A673 (cell line): ENCODE results near the gene NGEF. TPM values are rescaled to one million over a fixed set of nuclear protein-coding genes. Genes with fewer than 3 reads are reported as not detected.

Source experiments
- BruUV-seq: library from RNA; stranded (reverse); fragments of 400-500 nt; replicated peaks from 2 replicates; lab custom pipeline; 2021; lab: Mats Ljungman, UMichigan
- CTCF ChIA-PET: fragments of 300-600 bp; sonication (Branson Sonifier 250); formaldehyde crosslinking; loops from one replicate; lab custom pipeline; 2022; ENCODE audit warnings: antibody characterized with exemption; lab: Charles Lee
- POLR2A ChIA-PET: fragments of 300-600 bp; sonication (Branson Sonifier 250); formaldehyde crosslinking; loops from one replicate; lab custom pipeline; 2022; ENCODE audit warnings: antibody characterized with exemption; ENCODE audit not compliant: low non-redundant PET; lab: Charles Lee
- DNase-seq: peaks from one replicate; pipeline ENCODE4 v3.0.0-alpha.2; 2015; ENCODE audit warnings: low spot score
- H3K27ac ChIP-seq: fragments of 200-600 bp; sonication (generic); 2 replicates; pipeline ENCODE4 v1.5.1; 2016; ENCODE audit warnings: mixed run types, low read depth, mild to moderate bottlenecking, mixed read lengths, antibody characterized with exemption, low read length; ENCODE audit not compliant: poor library complexity, severe bottlenecking
- H3K27me3 ChIP-seq: fragments of 200-600 bp; sonication (generic); replicated peaks from 2 replicates; pipeline ENCODE4 v1.6.1; 2017; ENCODE audit warnings: mixed run types, low read depth, mild to moderate bottlenecking, mixed read lengths, antibody characterized with exemption, low read length; ENCODE audit not compliant: insufficient read depth, poor library complexity
- H3K36me3 ChIP-seq: fragments of 200-600 bp; sonication (generic); 2 replicates; pipeline ENCODE4 v1.6.1; 2016; ENCODE audit warnings: mixed run types, mild to moderate bottlenecking, mixed read lengths, antibody characterized with exemption, low read length; ENCODE audit not compliant: insufficient read depth, poor library complexity, severe bottlenecking
- H3K4me1 ChIP-seq: fragments of 200-600 bp; sonication (generic); 2 replicates; pipeline ENCODE4 v1.6.1; 2017; ENCODE audit warnings: mixed run types, mild to moderate bottlenecking, mixed read lengths, antibody characterized with exemption, low read length; ENCODE audit not compliant: insufficient read depth, poor library complexity, severe bottlenecking
- H3K4me3 ChIP-seq: fragments of 200-600 bp; sonication (generic); 2 replicates; pipeline ENCODE4 v1.5.1; 2016; ENCODE audit warnings: low read depth, mixed run types, mild to moderate bottlenecking, mixed read lengths, low read length; ENCODE audit not compliant: poor library complexity, severe bottlenecking
- H3K9me3 ChIP-seq: fragments of 200-600 bp; sonication (generic); 2 replicates; pipeline ENCODE4 v1.6.1; 2016; ENCODE audit warnings: mixed run types, low read depth, mild to moderate bottlenecking, mixed read lengths, antibody characterized with exemption, low read length; ENCODE audit not compliant: poor library complexity, severe bottlenecking
- EZH2 ChIP-seq: fragments of 200-600 bp; sonication (generic); IDR thresholded peaks from 2 replicates; pipeline ENCODE4 v1.6.1; 2017; ENCODE audit warnings: borderline replicate concordance, low read depth, mild to moderate bottlenecking, mixed read lengths, antibody characterized with exemption, low read length; ENCODE audit not compliant: poor library complexity, severe bottlenecking
- intact Hi-C: fragments of 100-400 bp; cut with micrococcal nuclease; formaldehyde crosslinking; loops from one replicate; pipeline ENCODE4 v1.10.0; 2022; ENCODE audit not compliant: unreplicated experiment
- total RNA-seq: library from RNA; stranded (reverse); gene quantifications from 2 replicates; pipeline ENCODE4 v1.2.3, GENCODE V29; 2021
- TF ChIP-seq, protein P1 (sequence below): fragments of 300-800, 200-600 bp; sonication (generic); conservative IDR thresholded peaks from 2 replicates; pipeline ENCODE4 v1.5.1; 2017; ENCODE audit warnings: low read depth, mild to moderate bottlenecking, antibody characterized with exemption, low read length, moderate library complexity, mixed read lengths

Gene NGEF
- total RNA-seq, 1 experiment from 2014 or later, result 0.69 TPM

DNA sequence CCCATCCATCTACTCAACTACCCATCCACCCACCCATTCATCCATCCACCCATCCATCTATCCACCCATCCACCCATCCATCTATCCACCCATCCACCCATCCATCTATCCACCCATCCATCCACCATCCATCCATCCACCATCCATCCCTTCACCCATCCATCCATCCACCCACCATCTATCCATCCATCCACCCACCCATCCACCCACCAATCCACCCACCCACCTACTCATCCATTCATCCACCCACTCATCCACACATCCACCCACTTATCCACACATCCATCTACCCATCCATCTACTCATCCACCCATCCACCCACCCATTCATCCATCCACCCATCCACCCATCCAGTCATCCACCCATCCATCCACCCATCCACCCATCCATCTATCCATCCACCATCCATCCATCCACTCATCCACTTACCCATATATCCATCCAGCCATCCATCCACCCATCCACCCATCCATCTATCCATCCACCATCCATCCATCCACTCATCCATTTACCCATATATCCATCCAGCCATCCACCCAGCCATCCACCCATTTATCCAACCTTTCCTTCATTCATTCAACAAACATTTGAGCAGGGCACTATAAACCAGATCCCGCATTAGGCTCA lies 2.1 kb upstream of the NGEF start:
- no peaks in the 10 kb centered on the region for H3K4me1 ChIP-seq
- intact Hi-C loops, result no loop called here
- ChIA-PET POLR2A (no interaction called here), CTCF (no interaction called here)
- no peak for DNase-seq
- no peaks in the 10 kb centered on the region for H3K27me3 ChIP-seq
- no peaks in the 10 kb centered on the region for H3K36me3 ChIP-seq
- TF ChIP-seq, protein P1, sequence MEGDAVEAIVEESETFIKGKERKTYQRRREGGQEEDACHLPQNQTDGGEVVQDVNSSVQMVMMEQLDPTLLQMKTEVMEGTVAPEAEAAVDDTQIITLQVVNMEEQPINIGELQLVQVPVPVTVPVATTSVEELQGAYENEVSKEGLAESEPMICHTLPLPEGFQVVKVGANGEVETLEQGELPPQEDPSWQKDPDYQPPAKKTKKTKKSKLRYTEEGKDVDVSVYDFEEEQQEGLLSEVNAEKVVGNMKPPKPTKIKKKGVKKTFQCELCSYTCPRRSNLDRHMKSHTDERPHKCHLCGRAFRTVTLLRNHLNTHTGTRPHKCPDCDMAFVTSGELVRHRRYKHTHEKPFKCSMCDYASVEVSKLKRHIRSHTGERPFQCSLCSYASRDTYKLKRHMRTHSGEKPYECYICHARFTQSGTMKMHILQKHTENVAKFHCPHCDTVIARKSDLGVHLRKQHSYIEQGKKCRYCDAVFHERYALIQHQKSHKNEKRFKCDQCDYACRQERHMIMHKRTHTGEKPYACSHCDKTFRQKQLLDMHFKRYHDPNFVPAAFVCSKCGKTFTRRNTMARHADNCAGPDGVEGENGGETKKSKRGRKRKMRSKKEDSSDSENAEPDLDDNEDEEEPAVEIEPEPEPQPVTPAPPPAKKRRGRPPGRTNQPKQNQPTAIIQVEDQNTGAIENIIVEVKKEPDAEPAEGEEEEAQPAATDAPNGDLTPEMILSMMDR, result no peak
- no peak for TF ChIP-seq EZH2
- no peaks in the 10 kb centered on the region for H3K9me3 ChIP-seq
- no TSS peak for BruUV-seq
- no peak overlapping the region for H3K4me3 ChIP-seq
- no peak overlapping the region for H3K27ac ChIP-seq

DNA sequence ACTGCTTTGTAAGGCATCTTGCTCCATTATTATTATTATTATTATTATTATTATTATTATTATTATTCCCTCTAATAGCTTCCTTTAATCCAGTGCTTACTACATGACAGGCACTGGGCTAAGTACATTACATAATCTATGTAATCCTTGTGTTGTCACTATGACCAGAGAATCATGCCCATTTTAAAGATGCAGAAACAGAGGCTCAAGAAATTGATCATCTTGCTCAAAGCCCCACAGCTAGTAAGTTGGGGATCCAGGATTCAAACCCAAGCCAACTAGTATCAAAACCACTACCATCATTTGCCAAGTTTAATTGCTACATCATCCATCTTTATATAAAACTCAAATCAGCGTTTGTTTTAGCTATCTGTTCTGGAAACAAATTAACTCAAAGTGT lies 594 bp upstream of the NGEF start:
- Histone ChIP-seq H3K4me3 (no peak overlapping the region), H3K27me3 (no peaks in the 10 kb centered on the region), H3K9me3 (no peaks in the 10 kb centered on the region), H3K27ac (no peak overlapping the region), H3K36me3 (no peaks in the 10 kb centered on the region), H3K4me1 (no peaks in the 10 kb centered on the region)
- no peak for TF ChIP-seq EZH2
- TF ChIP-seq, protein P1, result no peak
- intact Hi-C loops, result no loop called here
- no peak for DNase-seq
- CTCF ChIA-PET, result no interaction called here
- POLR2A ChIA-PET, result no interaction called here
- BruUV-seq, result no TSS peak

DNA sequence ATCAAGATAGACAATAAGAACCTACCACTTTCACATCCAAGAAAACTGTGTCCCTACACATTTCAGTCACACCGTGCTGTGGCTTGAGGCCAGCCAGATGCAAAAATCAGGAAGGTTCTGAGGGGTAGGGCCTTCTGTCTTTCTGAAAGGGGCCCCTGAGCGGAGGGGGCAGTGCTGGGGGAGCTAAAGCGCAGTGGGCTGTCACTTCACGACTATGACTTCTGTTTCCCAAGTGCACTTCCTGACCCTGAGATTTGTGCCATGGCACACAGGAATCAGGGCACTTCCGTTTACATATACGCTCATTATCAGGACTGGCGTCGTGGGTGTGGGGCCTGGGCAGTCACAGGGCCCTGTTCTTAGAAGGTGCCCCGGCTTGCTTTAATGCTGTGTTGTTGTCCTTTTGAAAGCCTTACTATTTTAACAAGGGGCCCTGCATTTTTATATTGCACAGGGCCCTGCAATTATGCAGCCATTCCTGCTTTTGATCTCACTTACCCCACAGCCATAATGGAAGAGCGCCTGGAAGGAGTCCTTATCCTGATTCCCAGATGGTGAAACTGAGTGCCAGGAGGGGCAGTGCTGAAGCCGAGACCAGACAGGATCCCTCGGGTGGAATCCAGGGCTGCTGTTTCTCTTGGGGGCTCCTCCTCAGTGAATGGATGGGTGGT lies 620 bp downstream of the NGEF start:
- Histone ChIP-seq H3K27ac (no peak overlapping the region), H3K4me1 (no peaks in the 10 kb centered on the region), H3K9me3 (no peaks in the 10 kb centered on the region), H3K36me3 (no peaks in the 10 kb centered on the region), H3K27me3 (no peaks in the 10 kb centered on the region), H3K4me3 (no peak overlapping the region)
- no TSS peak for BruUV-seq
- no peak for DNase-seq
- POLR2A ChIA-PET, result no interaction called here
- intact Hi-C loops, result no loop called here
- TF ChIP-seq EZH2, result no peak
- TF ChIP-seq, protein P1, result no peak
- CTCF ChIA-PET, result no interaction called here
